OCI-LY1 (cell line): ENCODE data around the gene FAM124A.
A peak's percentile ranks its signal among the peaks of the same experiment; 100 is the strongest.

Experiments
- H2AFZ ChIP-seq: fragments of 200-600 bp; sonication (generic), shearing (Covaris generic); 2 replicates; pipeline ENCODE4 v1.6.0; 2014; ENCODE audit warnings: antibody characterized with exemption, mild to moderate bottlenecking, low read length
- H3F3A ChIP-seq: fragments of 200-600 bp; sonication (generic), shearing (Covaris generic); 2 replicates; pipeline ENCODE4 v1.6.0; 2014; ENCODE audit warnings: mild to moderate bottlenecking, antibody characterized with exemption, low read length, moderate library complexity; ENCODE audit not compliant: insufficient read depth
- H3K27ac ChIP-seq: fragments of 200-600 bp; sonication (generic); 2 replicates; pipeline ENCODE4 v1.5.1; 2014; ENCODE audit warnings: low read length, mixed run types, mild to moderate bottlenecking, low read depth; ENCODE audit not compliant: poor library complexity, severe bottlenecking
- H3K27me3 ChIP-seq: fragments of 200-600 bp; sonication (generic); 2 replicates; pipeline ENCODE4 v1.6.0; 2014; ENCODE audit warnings: antibody characterized with exemption, mild to moderate bottlenecking, low read length, moderate library complexity; ENCODE audit not compliant: insufficient read depth
- H3K36me3 ChIP-seq: fragments of 200-600 bp; sonication (generic); 2 replicates; pipeline ENCODE4 v1.6.1; 2014; ENCODE audit warnings: mild to moderate bottlenecking, antibody characterized with exemption, low read length, moderate library complexity, mixed read lengths; ENCODE audit not compliant: insufficient read depth
- H3K4me1 ChIP-seq: fragments of 200-600 bp; sonication (generic); 2 replicates; pipeline ENCODE4 v1.5.1; 2014; ENCODE audit warnings: mild to moderate bottlenecking, low read length, moderate library complexity; ENCODE audit not compliant: insufficient read depth, severe bottlenecking
- H3K4me2 ChIP-seq: fragments of 200-600 bp; sonication (generic), shearing (Covaris generic); 2 replicates; pipeline ENCODE4 v1.6.1; 2014; ENCODE audit warnings: low read length
- H3K4me3 ChIP-seq: fragments of 200-600 bp; sonication (generic); 2 replicates; pipeline ENCODE4 v1.5.1; 2014; ENCODE audit warnings: low read length, low read depth, mild to moderate bottlenecking, mixed read lengths; ENCODE audit not compliant: poor library complexity, severe bottlenecking
- H3K79me2 ChIP-seq: fragments of 200-600 bp; shearing (Covaris generic); 2 replicates; pipeline ENCODE4 v1.6.1; 2016; ENCODE audit warnings: mixed run types, low read length, mixed read lengths; ENCODE audit not compliant: insufficient read depth
- H3K9ac ChIP-seq: fragments of 200-600 bp; sonication (generic), shearing (Covaris generic); 2 replicates; pipeline ENCODE4 v1.6.1; 2014; ENCODE audit warnings: mild to moderate bottlenecking, low read length, mixed read lengths
- H3K9me2 ChIP-seq: fragments of 200-600 bp; sonication (generic), shearing (Covaris generic); 2 replicates; pipeline ENCODE4 v1.6.1; 2014; ENCODE audit warnings: low read depth, mild to moderate bottlenecking, low read length, mixed read lengths
- H3K9me3 ChIP-seq: fragments of 200-600 bp; shearing (Covaris generic); 2 replicates; pipeline ENCODE4 v1.6.1; 2014; ENCODE audit warnings: low read length, mixed read lengths
- H4K20me1 ChIP-seq: fragments of 200-600 bp; sonication (generic), shearing (Covaris generic); 2 replicates; pipeline ENCODE4 v1.6.0; 2016; ENCODE audit warnings: mild to moderate bottlenecking, low read length; ENCODE audit not compliant: insufficient read depth
- EZH2 ChIP-seq: fragments of 200-600 bp; sonication (generic), shearing (Covaris generic); IDR thresholded peaks from 2 replicates; pipeline ENCODE4 v1.8.0; 2017; ENCODE audit warnings: borderline replicate concordance, mixed run types, mild to moderate bottlenecking, antibody characterized with exemption, low read length, moderate library complexity, mixed read lengths
- TF ChIP-seq, protein P1 (sequence below): fragments of 200-600 bp; sonication (generic), shearing (Covaris generic); IDR thresholded peaks from 2 replicates; pipeline ENCODE4 v1.5.1; 2017; ENCODE audit warnings: mild to moderate bottlenecking, antibody characterized with exemption, low read length, moderate library complexity, mixed read lengths

FAM124A gene

DNA sequence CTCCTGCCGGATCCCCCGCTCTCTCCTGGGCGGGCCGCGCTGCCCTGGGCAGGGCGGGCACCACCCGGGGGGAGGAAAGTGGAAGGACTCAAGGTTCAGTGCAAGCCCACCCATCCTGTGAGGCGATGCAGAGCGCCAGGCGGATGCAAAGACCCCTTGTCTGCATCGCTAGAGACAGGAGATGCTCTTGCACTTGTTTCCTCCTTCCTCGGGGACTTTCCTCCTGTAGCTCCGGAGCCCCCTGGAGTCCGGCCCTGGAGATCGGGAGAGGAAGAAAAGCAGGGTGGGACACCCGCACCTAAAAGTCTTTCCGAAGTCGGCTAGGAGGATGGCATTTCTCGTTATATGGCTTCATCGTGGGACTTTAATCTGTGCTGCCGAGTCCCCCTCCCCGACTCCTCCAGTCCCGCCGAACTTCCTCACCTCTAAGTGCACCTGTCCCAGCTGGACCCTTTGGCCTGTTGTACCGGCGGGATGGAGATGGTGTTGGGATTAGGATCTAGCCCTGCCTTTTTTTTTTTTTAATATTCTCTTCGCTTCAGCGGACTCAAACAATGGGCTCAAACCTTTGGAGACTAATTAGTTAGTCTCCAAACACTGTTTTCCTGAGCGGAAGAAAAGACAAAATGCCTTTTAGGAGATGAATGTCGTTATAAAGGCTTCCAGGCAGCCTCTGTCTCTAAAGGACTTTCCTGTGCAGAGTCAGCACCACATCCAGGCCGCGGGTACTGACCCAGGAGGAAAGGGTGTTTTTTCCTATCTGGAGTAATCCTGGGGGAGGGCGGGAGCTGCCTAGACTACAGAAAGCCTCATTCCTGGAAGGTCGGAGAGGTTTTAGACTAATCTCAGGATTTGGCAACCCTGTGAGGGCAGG lies 725 bp downstream of the FAM124A start:
- no peak overlapping the region for H2AFZ ChIP-seq
- no peaks in the 10 kb centered on the region for H3K79me2 ChIP-seq
- H3K9ac ChIP-seq: peak overlapping the region; percentile 50; the same call in 1 of the 2 replicates
- H3K27me3 ChIP-seq: 0 out of 2 replicates have a peak, but pooled peaks cover 11% of the 10 kb centered on the region
- peak overlapping the region; percentile 81 for H3K4me3 ChIP-seq
- no peaks in the 10 kb centered on the region for H3F3A ChIP-seq
- H3K9me3 ChIP-seq: no peaks in the 10 kb centered on the region
- no peaks in the 10 kb centered on the region for H3K9me2 ChIP-seq
- no peak overlapping the region for H3K27ac ChIP-seq
- H4K20me1 ChIP-seq: no peaks in the 10 kb centered on the region
- peaks cover 14% of the 10 kb centered on the region for H3K4me1 ChIP-seq
- TF ChIP-seq EZH2: no peak
- TF ChIP-seq, protein P1, sequence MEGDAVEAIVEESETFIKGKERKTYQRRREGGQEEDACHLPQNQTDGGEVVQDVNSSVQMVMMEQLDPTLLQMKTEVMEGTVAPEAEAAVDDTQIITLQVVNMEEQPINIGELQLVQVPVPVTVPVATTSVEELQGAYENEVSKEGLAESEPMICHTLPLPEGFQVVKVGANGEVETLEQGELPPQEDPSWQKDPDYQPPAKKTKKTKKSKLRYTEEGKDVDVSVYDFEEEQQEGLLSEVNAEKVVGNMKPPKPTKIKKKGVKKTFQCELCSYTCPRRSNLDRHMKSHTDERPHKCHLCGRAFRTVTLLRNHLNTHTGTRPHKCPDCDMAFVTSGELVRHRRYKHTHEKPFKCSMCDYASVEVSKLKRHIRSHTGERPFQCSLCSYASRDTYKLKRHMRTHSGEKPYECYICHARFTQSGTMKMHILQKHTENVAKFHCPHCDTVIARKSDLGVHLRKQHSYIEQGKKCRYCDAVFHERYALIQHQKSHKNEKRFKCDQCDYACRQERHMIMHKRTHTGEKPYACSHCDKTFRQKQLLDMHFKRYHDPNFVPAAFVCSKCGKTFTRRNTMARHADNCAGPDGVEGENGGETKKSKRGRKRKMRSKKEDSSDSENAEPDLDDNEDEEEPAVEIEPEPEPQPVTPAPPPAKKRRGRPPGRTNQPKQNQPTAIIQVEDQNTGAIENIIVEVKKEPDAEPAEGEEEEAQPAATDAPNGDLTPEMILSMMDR: peak; percentile 16; the same call in 1 of the 2 replicates
- peak overlapping the region; percentile 100 for H3K4me2 ChIP-seq
- no peaks in the 10 kb centered on the region for H3K36me3 ChIP-seq

DNA sequence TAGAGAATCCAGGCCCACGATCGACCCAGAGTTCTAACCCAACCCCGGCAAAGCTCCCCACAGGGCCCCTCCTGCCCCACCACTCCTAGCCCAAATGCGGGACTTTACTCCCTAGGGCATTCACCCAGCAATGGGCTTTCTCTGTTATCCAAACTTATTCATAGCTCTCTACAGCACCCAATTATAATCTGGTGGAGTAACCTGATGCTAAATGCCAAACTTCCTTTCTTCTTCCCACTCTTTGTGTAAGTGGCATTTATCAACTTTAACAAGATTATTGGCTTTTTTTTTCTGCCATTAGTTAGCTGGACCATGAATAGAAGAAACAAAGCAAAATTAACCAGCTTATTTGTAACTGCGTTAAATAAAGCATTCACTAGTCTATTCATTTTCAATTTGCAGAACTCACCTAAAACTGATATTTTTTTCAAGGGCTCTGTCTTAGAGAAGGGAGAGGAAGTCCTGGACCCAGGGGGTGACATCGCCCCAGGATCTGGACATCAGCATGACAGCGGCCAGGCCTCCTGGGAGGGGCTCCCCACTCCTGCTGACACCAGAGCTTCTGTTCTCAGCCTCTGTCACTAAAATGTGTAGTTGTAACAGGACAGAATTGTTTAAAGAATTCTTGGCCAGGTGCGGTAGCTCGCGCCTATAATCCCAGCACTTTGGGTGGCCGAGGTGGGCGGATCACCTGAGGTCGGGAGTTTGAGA lies 1.5 kb downstream of the FAM124A start:
- H3F3A ChIP-seq: no peaks in the 10 kb centered on the region
- H3K27ac ChIP-seq: no peak overlapping the region
- H3K27me3 ChIP-seq: 0 out of 2 replicates have a peak, but pooled peaks cover 11% of the 10 kb centered on the region
- no peaks in the 10 kb centered on the region for H3K9me2 ChIP-seq
- no peak overlapping the region for H2AFZ ChIP-seq
- no peaks in the 10 kb centered on the region for H3K36me3 ChIP-seq
- no peak overlapping the region for H3K9ac ChIP-seq
- H3K79me2 ChIP-seq: no peaks in the 10 kb centered on the region
- no peaks in the 10 kb centered on the region for H3K9me3 ChIP-seq
- H3K4me2 ChIP-seq: no peak overlapping the region
- H4K20me1 ChIP-seq: no peaks in the 10 kb centered on the region
- TF ChIP-seq, protein P1: no peak
- TF ChIP-seq EZH2: no peak
- peaks cover 14% of the 10 kb centered on the region for H3K4me1 ChIP-seq
- no peak overlapping the region for H3K4me3 ChIP-seq

DNA sequence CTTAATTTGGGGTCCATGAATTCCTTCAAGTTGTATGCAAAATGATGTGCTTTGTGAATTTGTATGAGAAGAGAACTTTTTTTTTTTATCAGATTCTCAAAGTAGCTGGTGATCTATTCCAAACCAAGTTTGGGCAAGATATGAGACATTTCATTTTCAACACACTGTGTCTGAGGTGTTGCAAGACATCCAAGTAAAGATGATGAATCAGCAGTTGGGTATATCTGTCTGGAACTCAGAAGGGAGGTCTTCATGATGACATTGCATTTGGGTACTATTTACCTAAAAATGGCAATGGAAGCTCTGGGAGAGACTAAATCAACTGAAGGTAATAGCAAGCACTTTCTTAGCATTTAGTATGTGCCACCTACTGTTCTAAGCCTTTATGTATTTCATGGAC lies 2.8 kb downstream of the FAM124A start:
- Histone ChIP-seq H3F3A (no peaks in the 10 kb centered on the region), H3K4me1 (peaks cover 14% of the 10 kb centered on the region), H4K20me1 (no peaks in the 10 kb centered on the region), H3K4me3 (no peak overlapping the region), H3K9ac (no peak overlapping the region), H3K27me3 (0 out of 2 replicates have a peak, but pooled peaks cover 11% of the 10 kb centered on the region), H3K27ac (no peak overlapping the region), H3K4me2 (no peak overlapping the region), H3K9me2 (no peaks in the 10 kb centered on the region), H3K36me3 (no peaks in the 10 kb centered on the region), H2AFZ (no peak overlapping the region), H3K9me3 (no peaks in the 10 kb centered on the region), H3K79me2 (no peaks in the 10 kb centered on the region)
- TF ChIP-seq, protein P1: no peak
- TF ChIP-seq EZH2: no peak
